DOHH2 (cell line): ENCODE results near the gene CBFA2T2.

Source experiments
- H3F3A ChIP-seq: fragments of 200-600 bp; sonication (generic), shearing (Covaris generic); 2 replicates; pipeline ENCODE4 v1.6.0; 2016; ENCODE audit warnings: antibody characterized with exemption, mild to moderate bottlenecking; ENCODE audit not compliant: control insufficient read depth, insufficient read depth
- H3K27ac ChIP-seq: fragments of 200-600 bp; sonication (generic); 2 replicates; pipeline ENCODE4 v1.5.1; 2014; ENCODE audit warnings: low read depth, mild to moderate bottlenecking, low read length, moderate library complexity
- H3K27me3 ChIP-seq: fragments of 200-600 bp; sonication (generic); 2 replicates; pipeline ENCODE4 v1.6.1; 2014; ENCODE audit warnings: mild to moderate bottlenecking, low read length, mixed read lengths; ENCODE audit not compliant: control insufficient read depth
- H3K36me3 ChIP-seq: fragments of 200-600 bp; sonication (generic); 2 replicates; pipeline ENCODE4 v1.6.1; 2014; ENCODE audit warnings: mild to moderate bottlenecking, low read length, moderate library complexity, mixed read lengths; ENCODE audit not compliant: control insufficient read depth
- H3K4me1 ChIP-seq: fragments of 200-600 bp; sonication (generic); 2 replicates; pipeline ENCODE4 v1.6.1; 2014; ENCODE audit warnings: mild to moderate bottlenecking, low read length, mixed read lengths; ENCODE audit not compliant: control insufficient read depth
- H3K4me2 ChIP-seq: fragments of 200-600 bp; sonication (generic); 2 replicates; pipeline ENCODE4 v1.6.0; 2014; ENCODE audit warnings: mild to moderate bottlenecking, low read length, moderate library complexity
- H3K4me3 ChIP-seq: fragments of 200-600 bp; sonication (generic); 2 replicates; pipeline ENCODE4 v1.5.1; 2014; ENCODE audit warnings: mild to moderate bottlenecking, low read length, mixed read lengths
- H3K79me2 ChIP-seq: fragments of 200-600 bp; sonication (generic); 2 replicates; pipeline ENCODE4 v1.6.1; 2014; ENCODE audit warnings: mild to moderate bottlenecking, low read length, mixed read lengths; ENCODE audit not compliant: control insufficient read depth
- H3K9me2 ChIP-seq: fragments of 200-600 bp; sonication (generic); replicated peaks from 2 replicates; pipeline ENCODE4 v1.6.1; 2014; ENCODE audit warnings: mild to moderate bottlenecking, low read length, mixed read lengths; ENCODE audit not compliant: control insufficient read depth
- H3K9me3 ChIP-seq: fragments of 200-600 bp; sonication (generic); 2 replicates; pipeline ENCODE4 v1.6.1; 2014; ENCODE audit warnings: antibody characterized with exemption, low read length, mixed read lengths; ENCODE audit not compliant: control insufficient read depth, insufficient read depth
- H4K20me1 ChIP-seq: fragments of 200-600 bp; sonication (generic); 2 replicates; pipeline ENCODE4 v1.6.0; 2014; ENCODE audit warnings: low read depth, mild to moderate bottlenecking, antibody characterized with exemption, low read length, moderate library complexity; ENCODE audit not compliant: control insufficient read depth, insufficient read depth
- EZH2phosphoT487 ChIP-seq: fragments of 200-600 bp; sonication (generic); IDR thresholded peaks from 2 replicates; pipeline ENCODE4 v1.6.1; 2017; ENCODE audit warnings: borderline replicate concordance, mild to moderate bottlenecking, antibody characterized with exemption, low read length, moderate library complexity, mixed read lengths
- TF ChIP-seq, protein P1 (sequence below): fragments of 200-600 bp; sonication (generic); IDR thresholded peaks from one replicate; pipeline ENCODE4 v1.5.1; 2014; ENCODE audit warnings: antibody characterized with exemption, mild to moderate bottlenecking, low read depth, low read length; ENCODE audit not compliant: poor library complexity, severe bottlenecking

Gene CBFA2T2

GRCh38 chr20:33676121-33676520 lies 186.2 kb downstream of the CBFA2T2 start:
- Histone ChIP-seq H3K4me2 (0 out of 2 replicates have a peak overlapping the region, but pooled peaks have one; percentile 6), H3F3A (peaks cover 39% of the 10 kb centered on the region), H3K9me3 (no peaks in the 10 kb centered on the region), H3K4me3 (no peak overlapping the region), H3K27ac (peak overlapping the region; percentile 40; the same call in 1 of the 2 replicates), H3K27me3 (no peaks in the 10 kb centered on the region), H4K20me1 (peaks cover 16% of the 10 kb centered on the region; the same call in 1 of the 2 replicates), H3K4me1 (peaks cover 55% of the 10 kb centered on the region), H3K36me3 (peaks cover 65% of the 10 kb centered on the region), H3K9me2 (no peaks in the 10 kb centered on the region), H3K79me2 (peaks cover 33% of the 10 kb centered on the region)
- TF ChIP-seq EZH2phosphoT487: no peak
- TF ChIP-seq, protein P1, sequence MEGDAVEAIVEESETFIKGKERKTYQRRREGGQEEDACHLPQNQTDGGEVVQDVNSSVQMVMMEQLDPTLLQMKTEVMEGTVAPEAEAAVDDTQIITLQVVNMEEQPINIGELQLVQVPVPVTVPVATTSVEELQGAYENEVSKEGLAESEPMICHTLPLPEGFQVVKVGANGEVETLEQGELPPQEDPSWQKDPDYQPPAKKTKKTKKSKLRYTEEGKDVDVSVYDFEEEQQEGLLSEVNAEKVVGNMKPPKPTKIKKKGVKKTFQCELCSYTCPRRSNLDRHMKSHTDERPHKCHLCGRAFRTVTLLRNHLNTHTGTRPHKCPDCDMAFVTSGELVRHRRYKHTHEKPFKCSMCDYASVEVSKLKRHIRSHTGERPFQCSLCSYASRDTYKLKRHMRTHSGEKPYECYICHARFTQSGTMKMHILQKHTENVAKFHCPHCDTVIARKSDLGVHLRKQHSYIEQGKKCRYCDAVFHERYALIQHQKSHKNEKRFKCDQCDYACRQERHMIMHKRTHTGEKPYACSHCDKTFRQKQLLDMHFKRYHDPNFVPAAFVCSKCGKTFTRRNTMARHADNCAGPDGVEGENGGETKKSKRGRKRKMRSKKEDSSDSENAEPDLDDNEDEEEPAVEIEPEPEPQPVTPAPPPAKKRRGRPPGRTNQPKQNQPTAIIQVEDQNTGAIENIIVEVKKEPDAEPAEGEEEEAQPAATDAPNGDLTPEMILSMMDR: no peak

GRCh38 chr20:33676652-33677645 lies 187.1 kb downstream of the CBFA2T2 start:
- TF ChIP-seq EZH2phosphoT487: no peak
- TF ChIP-seq, protein P1: no peak
- Histone ChIP-seq H3K4me1 (peaks cover 64% of the 10 kb centered on the region), H3K27me3 (no peaks in the 10 kb centered on the region), H3K4me3 (no peak overlapping the region), H3K4me2 (no peak overlapping the region), H3F3A (peaks cover 39% of the 10 kb centered on the region), H3K9me3 (no peaks in the 10 kb centered on the region), H3K27ac (no peak overlapping the region), H3K79me2 (peaks cover 41% of the 10 kb centered on the region), H3K9me2 (no peaks in the 10 kb centered on the region), H4K20me1 (peaks cover 16% of the 10 kb centered on the region; the same call in 1 of the 2 replicates), H3K36me3 (peaks cover 71% of the 10 kb centered on the region)

DNA sequence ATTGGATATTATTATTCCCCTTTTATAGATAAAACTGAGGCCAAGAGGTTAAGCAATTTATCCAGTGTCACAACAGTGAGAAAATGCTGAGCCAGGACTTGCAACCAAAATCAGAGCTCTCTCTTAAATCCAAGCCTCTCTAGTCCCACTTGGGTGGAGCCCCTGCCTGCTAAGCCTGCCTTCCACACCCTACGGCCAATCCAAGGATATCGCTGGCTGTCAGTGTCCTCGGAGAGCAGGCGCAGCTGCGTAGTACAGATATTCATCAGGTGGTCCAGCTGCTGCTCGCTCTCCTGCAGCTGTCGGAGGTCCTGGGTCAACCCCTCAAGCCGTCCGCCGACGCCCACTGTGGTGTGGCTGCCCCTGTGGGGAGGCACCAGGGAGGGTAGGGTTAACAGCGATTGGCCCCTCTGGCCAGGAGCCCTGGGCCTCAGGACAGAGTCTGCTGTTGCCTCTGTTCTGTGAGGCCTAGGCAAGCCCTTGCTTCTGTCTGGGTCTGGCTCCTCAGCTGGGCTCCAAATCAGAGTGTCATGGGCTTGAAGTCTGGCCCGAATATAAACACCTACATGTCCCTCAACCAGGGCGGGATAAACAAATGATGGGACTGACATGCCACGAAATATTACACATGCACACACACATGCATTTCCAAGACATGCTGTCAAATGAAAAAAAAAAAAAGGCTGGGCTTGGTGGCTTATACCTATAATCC lies 188.3 kb downstream of the CBFA2T2 start:
- Histone ChIP-seq H3F3A (peaks cover 39% of the 10 kb centered on the region), H3K27me3 (no peaks in the 10 kb centered on the region), H3K9me2 (no peaks in the 10 kb centered on the region), H3K36me3 (peaks cover 79% of the 10 kb centered on the region), H3K4me2 (no peak overlapping the region), H4K20me1 (peaks cover 20% of the 10 kb centered on the region; the same call in 1 of the 2 replicates), H3K4me3 (no peak overlapping the region), H3K9me3 (no peaks in the 10 kb centered on the region), H3K4me1 (peaks cover 72% of the 10 kb centered on the region), H3K27ac (no peak overlapping the region), H3K79me2 (peaks cover 52% of the 10 kb centered on the region)
- TF ChIP-seq, protein P1: no peak
- TF ChIP-seq EZH2phosphoT487: no peak
